Stimulated activated CD4-positive, alpha-beta T cell treated with anti-CD3 and anti-CD28 coated beads, Interleukin-1b, Interleukin-23, amount 100 ng/mL, for 4 hours (primary cell): Measurements from ENCODE around the gene NTF3.

ENCODE experiments used
- DNase-seq, 2 donors: peaks; one replicate each; pipeline ENCODE4 v3.0.0-alpha.2; 2020; ENCODE audit warnings: low read depth in 2 of 2

NTF3 gene

DNA sequence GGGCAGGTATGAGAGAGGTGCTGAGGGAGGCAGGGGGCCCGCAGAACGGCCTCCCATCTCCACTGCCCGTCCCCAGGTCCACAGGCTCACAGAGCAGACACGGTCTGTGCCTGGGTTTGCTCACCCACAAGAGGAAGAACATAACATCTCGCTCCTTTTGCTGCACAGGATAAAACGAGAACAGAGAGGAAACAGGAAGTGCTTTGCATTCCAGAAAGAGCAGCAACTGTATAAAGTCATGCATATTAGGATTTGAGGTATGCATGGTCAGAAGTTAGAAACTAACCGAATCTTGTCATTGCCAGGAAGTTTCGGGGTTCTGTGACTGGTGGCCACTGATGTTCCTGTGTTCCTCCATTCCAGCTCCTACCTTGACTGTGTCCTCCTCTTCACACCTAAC lies 25.0 kb downstream of the NTF3 start:
- no peak for DNase-seq

- no peak for DNase-seq
Measured at GRCh38 chr12:5458229-5459050, 26.5 kb downstream of the NTF3 start.

DNA sequence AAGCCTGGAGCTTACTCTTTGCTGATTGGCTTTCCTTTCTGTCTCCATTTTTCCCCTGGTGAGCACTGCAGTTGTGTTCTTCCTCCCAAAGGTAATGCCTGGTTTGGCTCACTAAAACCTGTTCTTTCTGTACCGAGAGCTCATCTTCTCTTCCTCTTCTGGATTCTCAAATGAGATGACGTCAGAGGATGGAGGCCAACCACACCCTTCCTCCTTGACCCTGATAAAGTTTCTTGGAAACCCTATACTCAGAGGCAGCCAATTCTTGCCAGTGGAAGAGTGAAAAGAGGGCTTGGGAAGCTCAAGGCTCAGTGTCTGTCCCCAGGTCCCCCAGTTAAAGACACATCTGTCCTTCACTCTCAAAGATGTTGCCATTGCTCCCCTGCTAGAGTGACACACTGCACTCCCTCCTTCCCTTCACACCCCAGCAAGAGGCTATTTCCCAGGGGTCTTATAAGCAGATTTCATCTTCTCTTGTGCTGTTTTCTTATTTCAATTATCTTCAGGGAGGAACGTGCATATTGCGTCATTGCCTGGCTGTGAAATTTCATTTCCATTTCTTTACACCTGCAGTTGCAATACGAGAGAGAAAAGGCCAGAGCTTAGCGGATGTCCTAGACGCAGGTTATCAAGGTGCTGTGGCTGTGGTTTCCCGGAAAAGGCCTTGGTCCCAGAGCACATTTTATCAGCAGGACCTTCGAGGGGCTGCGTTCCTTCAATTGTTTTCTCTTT lies 27.3 kb downstream of the NTF3 start:
- no peak for DNase-seq

GRCh38 chr12:5460817-5461216 lies 28.9 kb downstream of the NTF3 start:
- DNase-seq: no peak

DNA sequence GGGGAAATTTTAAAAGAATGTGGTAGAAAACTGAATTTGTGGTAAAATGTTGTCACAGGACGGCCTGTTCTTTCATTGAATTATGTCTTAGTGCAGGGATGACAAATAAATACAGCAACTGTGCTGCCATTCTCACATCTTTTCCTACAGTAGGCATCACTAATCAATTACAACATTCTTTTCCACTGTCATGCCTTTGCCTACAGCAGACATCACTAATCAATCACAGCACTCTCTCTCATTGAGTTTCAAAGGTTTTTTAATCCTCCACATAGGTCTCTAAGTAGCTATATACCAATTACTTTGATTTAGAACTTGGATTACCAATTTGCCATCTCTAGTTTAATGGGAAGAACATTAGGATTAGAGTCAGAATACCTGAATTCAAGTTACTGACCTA lies 30.1 kb downstream of the NTF3 start:
- no peak for DNase-seq

- DNase-seq: no peak
Measured at GRCh38 chr12:5464096-5464495, 32.2 kb downstream of the NTF3 start.

DNA sequence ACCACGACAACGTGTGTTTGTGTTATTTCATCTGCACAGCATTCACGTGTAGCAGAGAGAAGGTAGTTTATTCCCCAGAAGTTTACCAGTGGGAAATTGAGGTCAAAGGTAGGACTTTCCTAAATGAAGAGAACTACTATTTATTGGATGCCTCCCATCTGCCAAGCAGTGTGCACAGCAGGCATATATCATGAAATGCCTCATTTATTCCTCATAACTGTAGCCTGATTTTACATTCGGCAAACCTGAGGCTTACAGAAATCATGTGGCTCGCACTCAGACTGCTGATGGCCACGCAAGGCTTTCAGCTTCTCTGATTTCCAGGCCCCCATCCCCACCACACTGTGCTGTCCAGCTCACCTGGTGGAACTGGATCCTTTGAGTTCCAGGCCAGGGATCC lies 33.5 kb downstream of the NTF3 start:
- DNase-seq: no peak

GRCh38 chr12:5466521-5466960 lies 34.6 kb downstream of the NTF3 start:
- no peak for DNase-seq

GRCh38 chr12:5467931-5468330 lies 36.0 kb downstream of the NTF3 start:
- no peak for DNase-seq

DNA sequence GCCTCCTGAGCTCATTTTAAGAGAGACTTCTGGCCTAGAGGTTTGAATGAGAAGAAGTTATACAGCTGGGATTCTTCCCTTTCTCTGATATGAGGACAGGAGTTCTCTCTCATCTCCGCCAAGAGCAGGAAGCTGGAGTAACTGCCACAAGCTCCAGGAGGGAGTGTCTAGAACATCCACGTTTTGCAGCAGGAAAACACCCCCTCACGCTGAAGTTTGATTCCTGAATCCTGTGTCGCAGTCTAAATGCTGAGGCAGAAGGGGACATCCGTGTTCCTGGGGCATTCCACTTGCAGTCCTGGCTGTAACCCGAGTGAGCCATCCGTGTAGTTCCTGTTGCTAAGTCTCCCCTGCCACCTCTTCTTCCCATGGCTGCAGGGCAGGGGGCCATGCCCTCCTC lies 38.3 kb downstream of the NTF3 start:
- no peak for DNase-seq

DNA sequence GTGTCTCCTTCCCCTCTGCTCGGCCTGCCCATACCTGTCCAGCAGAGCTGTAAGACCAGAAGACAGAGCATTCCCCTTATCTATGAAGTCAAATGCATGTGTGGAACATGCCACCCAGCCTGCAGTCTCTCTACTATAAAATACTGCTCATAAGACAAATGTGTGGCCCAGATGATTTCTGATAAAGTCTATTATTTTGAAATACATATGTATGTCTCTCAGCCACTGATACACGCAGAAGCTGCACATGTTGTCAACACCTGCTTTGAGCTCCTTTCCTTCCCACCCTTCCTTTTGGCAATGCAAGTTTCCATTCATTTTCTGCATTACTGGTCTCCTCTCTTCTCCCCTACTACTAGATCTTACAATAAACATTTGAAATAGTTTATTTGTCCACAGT lies 38.8 kb downstream of the NTF3 start:
- no peak for DNase-seq

GRCh38 chr12:5473076-5473782 lies 41.3 kb downstream of the NTF3 start:
- DNase-seq: no peak

DNA sequence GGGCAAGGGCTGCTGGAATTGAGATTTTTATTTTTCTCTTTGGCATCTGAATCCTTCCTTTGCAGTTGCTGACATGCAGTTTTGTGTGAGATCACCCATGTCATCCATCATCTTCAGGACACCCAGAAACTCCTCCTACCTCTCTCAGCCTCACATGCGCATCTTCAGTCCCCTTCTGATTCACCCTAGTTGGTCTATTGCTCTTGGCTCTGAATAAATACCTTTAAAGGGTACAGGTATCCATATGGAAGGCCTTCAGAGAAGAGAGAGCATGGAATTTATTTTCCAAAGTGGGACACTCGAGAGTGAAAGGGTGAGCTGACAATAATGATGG lies 41.8 kb downstream of the NTF3 start:
- DNase-seq: no peak

- DNase-seq: no peak
Measured at GRCh38 chr12:5476356-5476755, 44.4 kb downstream of the NTF3 start.

- DNase-seq: no peak
Measured at GRCh38 chr12:5478081-5478706, 46.3 kb downstream of the NTF3 start.

DNA sequence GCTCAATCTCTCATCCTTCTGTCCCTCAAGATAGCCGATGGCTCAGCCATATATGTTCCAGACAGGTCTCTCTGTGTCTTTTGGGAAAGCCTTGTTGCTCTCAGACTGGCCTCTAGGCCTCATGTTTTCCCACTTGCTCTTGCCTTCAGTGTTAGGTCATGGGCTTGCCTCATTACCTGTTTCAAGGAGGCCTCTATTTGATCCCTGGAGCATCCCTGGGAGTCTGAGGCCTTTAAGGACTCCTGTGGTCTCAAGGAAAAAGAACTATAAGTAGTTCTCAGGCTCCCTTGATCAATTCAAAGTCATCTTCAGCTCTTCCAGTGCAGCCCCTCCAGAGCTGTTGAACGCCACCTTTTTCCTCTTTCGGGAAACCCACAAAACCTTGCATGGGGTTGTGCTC lies 47.9 kb downstream of the NTF3 start:
- DNase-seq: no peak

GRCh38 chr12:5480218-5480937 lies 48.5 kb downstream of the NTF3 start:
- DNase-seq: no peak

- no peak for DNase-seq
Measured at GRCh38 chr12:5480938-5481303, 49.0 kb downstream of the NTF3 start.

DNA sequence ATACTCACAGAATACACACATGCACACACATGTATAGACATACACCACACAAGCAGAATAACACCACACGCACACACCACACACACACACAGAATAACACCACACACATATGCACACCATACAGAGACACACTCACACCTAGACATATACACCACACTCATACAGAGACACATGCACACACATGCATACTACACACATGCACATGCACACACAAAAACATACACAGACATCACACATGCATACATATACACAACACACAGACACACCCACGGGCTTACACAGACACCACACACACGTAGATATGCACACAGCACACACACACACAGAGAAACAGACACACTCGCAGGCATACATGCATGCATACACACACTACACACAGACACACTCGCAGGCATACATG lies 49.7 kb downstream of the NTF3 start:
- DNase-seq: no peak

DNA sequence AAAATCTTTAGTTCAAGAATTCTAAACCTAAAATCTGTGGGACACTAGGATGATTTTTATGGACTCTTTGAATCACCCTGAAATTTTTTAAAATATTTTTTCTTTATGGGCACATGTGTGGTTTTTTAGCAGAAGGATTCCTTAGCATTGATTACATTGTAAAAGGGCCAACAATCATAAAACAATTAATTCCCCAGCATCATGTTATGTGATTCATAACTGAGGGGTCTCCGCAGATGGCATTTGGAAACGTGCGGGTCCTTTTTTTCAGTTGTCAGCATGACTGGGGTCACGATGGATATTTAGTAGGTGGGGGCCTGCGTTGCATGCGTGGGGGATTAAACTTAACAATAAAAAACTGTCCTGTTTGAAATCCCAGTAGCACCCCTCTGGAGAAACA lies 52.5 kb downstream of the NTF3 start:
- no peak for DNase-seq

DNA sequence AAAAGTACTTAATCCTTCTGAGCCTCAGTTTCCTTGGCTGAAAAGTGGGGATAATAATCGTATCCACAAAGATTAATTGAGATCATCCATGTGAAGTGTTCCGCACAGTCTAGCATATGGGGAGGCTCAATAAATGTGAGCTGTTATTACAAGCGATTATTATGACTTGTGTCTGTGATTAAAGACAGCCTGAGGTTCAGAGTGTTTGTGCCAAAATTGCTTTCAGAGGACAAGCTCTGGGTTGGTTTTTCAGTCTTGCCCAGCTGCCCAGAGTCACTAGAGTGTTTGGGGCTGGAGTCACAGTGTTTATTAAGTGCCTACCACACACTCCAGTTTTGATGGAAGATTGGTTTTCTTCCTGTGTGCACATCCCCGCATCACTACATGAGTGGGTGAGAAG lies 53.5 kb downstream of the NTF3 start:
- DNase-seq: no peak

- no peak for DNase-seq
Measured at GRCh38 chr12:5487076-5487475, 55.2 kb downstream of the NTF3 start.
